GM19239 (cell line): ENCODE data around the gene ERRFI1.

Experiments used
- DNase-seq: peaks from one replicate; pipeline ENCODE4 v3.0.0; 2011; ENCODE audit warnings: low spot score; ENCODE audit not compliant: insufficient read length
- FAIRE-seq: peaks from 2 replicates; lab custom pipeline; 2011; peaks lifted over from hg19 to GRCh38; lab: Jason Lieb, UNC

The ERRFI1 gene

GRCh38 chr1:8046391-8046790 is 20.3 kb upstream of the ERRFI1 start:
- DNase-seq (no peak), FAIRE-seq (no peak)

DNA sequence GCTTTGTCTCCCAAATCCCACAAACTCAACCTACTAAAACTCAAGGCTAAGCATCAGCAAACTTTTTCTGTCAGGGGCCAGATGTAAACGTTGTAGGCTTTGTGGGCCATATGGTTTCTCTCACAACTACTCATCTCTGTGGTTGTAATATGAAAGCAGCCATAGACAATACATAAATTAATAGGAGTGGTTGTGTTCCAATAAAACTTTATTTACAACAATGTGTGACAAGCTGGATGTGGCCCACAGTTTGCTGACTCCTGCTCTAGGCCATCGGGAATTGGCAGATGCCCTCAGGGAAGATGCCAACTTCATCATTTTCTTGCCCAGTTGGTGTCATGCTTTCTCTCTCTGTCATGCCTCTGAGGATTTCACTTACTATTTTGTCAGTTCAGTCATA is 17.5 kb upstream of the ERRFI1 start:
- DNase-seq: no peak
- no peak for FAIRE-seq

DNA sequence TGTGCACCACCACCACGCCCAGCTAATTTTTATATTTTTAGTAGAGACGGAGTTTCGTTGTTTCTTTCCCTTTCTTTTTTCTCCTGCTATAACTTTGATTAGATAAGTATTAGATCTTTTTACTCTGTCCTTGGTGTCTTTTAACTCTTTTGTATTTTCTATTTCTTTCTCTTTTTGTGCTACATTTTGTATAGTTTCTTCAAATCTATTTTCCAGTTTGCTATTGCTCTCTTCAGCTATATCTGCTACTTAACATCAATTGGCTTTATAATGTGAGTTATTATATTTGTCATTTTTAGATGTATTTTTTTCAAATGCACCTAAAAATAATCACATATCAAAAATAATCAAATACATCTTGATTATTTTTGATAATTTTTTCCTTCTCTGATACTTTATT is 16.0 kb upstream of the ERRFI1 start:
- FAIRE-seq (no peak), DNase-seq (no peak)

DNA sequence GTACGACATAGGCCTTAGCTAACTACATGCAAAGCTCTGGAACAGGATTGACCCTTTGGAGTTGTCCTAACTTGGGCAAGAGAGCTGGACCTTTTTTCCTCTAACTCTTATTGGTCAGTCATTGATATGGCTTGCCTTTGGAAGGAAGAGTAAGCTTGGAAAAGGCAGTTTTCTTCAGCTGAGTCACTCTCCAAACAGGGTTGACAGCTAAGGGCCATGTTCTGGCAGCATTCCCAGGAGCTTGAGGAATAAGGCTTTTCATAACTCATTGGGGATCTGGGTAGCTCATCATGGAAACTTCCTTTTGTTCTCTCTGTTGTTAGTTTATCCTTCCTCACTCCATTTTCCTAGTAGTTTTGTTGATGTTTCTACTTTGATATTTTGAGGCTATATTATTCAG is 14.5 kb upstream of the ERRFI1 start:
- FAIRE-seq: no peak
- DNase-seq: no peak

- DNase-seq: no peak
Observed at GRCh38 chr1:8039071-8039470, 13.0 kb upstream of the ERRFI1 start.

DNA sequence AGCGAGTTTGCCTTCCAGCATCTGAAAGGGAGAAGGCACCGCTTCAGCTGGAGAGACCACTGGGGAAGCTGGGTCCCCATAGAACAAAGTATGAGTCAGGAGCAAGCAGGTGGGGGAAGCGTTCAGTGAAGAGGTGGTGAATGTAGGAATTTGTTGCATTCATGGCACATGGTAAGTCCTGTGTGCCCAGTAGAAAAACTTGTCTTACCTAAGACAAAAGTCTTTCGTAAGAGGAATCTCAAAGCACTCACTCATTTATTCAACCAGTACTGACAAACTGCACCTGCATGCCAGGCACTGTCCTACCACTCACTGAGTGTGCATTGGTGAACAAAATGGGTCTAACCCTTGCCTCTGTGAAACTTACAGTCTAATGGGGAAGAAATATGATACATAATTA is 9.2 kb upstream of the ERRFI1 start:
- DNase-seq (no peak), FAIRE-seq (no peak)

More at GRCh38 chr1:8039071-8039470, 13.0 kb upstream of the ERRFI1 start:
- FAIRE-seq: no peak

- DNase-seq (no peak), FAIRE-seq (no peak)
Observed at GRCh38 chr1:8033322-8033721, 7.2 kb upstream of the ERRFI1 start.

DNA sequence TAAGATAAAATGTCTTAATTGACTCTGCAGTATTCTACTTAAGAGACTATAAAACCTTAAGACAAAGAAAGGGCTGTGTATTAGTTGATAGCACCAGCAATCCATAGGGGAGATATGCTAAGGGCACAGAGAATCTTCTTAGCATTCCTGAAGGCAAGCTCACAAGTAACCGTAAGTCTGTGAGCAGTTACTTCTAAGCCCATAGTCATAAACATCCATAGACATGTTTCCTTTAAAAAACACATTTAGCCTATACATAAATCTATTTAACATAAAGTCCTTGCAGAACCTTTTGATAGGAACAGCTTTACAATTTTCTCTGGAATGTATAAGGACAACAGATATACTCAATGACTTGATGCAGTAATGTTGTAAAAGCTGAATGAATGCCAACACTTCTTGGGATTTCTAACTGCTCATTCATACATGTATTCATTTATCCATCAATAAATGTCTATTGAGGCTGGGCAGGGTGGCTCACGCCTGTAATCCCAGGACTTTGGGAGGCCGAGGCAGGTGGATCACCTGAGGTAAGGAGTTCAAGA is 6.3 kb upstream of the ERRFI1 start:
- FAIRE-seq (no peak), DNase-seq (no peak)

GRCh38 chr1:8031176-8031785 is 5.2 kb upstream of the ERRFI1 start:
- DNase-seq: no peak
- no peak for FAIRE-seq

DNA sequence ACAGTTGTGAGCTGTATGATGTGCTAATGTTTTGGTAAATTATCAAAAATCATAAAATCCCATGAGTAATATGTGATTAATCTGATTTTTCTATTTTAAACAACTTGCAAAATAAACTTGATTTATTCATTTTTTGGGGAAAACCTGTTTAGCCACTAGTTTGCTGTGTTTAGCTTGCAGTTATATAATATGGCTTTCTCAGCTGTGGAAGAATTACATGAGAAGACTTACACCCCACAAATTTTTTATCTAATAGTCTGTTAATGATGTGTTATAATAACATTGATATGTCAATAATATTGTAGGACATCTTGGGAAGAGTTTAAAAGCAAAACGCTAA is 2.4 kb upstream of the ERRFI1 start:
- DNase-seq (no peak), FAIRE-seq (no peak)

GRCh38 chr1:8027748-8028570 is 1.9 kb upstream of the ERRFI1 start:
- no peak for FAIRE-seq
- DNase-seq: no peak

- FAIRE-seq (no peak), DNase-seq (no peak)
Observed at GRCh38 chr1:8026976-8027747, 1.1 kb upstream of the ERRFI1 start.

GRCh38 chr1:8025671-8026144 is 401 bp downstream of the ERRFI1 start:
- DNase-seq: no peak
- no peak for FAIRE-seq

DNA sequence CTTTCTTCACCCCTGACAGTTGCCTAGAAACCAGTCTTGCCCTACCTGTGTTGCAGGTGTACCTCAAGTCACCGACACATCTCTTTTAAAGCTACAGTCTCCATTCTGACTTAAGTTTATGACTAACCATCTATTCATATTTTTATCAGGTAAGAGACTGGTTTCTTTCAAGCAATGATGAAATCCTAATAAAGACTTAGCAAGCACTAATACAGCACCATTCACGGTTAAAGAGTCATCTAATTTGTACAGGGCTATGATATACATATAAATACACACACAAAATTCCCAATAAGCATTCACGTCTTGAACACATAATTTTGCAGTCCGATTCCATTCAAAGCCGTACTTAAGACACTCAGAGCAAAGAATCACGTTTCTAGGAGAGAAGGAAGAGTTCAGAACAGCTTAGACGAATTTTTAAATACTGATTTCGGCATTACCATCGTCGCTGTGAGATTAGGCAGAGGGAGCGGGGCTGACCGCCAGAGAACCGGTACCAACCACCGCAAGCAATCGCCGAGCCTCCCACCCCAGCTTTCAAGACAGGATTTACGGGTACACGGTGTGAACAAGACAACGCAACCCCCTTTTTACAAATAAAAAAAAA is 943 bp downstream of the ERRFI1 start:
- no peak for FAIRE-seq
- DNase-seq: no peak

GRCh38 chr1:8024329-8024728 is 1.8 kb downstream of the ERRFI1 start:
- no peak for FAIRE-seq
- no peak for DNase-seq

- FAIRE-seq: no peak
Observed at GRCh38 chr1:8023995-8024313, 2.2 kb downstream of the ERRFI1 start.

DNA sequence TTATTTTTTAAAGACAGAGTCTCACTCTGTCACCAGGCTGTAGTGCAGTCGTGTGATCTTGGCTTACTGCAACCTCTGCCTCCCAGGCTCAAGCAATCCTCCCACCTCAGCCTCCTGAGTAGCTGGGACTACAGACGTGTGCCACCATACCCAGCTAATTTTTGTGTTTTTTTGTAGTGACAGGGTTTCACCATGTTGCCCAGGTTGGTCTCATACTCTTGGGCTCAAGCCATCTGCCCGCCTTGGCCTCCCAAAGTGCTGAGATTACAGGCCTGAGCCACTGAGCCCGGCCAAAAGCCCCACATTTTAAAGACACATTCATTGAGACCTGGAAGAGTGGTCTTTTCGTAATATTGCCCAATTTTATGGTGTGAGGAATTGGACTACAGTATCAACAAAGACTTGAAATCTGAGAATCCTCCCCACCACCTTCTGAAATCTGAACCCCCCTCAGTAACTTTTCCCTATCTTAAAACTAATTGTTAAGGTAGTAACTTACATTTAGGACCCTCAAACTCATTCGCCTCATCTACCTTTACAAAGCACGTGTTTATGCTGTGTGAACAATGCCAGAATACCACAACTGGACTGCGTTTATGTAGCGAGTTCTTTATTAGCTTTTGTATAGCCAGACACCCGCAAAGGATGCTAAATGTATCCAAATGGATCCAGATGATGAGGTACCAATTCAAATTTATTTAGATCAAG is 2.7 kb downstream of the ERRFI1 start:
- DNase-seq (no peak), FAIRE-seq (no peak)

More at GRCh38 chr1:8023995-8024313, 2.2 kb downstream of the ERRFI1 start:
- no peak for DNase-seq

DNA sequence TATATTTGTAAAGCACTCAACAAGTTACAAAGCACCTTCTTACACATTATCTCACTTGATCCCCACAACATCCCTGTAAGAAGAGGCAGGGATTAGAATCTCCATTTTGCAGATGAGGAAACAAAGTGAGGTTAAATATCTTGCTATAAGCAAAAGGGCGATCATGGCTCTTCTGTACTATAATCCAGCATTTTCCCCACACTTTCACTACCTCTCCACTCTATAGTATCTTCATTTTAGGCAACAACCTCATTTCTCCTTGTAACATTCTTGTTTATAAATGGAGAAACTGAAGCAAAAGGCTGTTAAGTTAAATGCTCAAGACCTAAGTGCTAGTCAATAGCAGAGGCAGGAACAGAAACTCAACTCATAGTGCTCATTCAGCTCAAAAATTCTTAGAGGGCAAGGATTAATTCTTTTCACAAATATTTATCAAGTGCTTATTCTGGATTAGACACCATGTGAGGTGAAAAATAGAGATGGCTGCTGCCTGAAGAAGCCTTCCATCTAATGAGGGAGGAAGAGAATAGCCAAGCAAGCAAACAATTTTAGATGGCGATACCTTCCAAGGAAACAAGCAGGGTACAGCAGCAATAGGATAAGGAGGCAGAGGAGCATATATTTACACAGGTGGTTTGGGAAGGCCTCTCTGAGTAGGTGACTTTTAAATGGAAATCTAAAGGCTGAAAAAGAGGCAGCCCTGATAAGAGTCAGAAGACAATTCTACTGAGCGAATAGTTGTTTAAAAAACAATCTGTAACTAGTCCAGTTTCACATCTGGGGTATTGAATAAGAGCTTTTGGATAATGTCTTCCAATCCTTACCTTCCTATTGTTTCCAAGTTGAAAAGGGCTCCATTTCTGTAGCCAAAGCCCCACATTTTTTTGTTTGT is 3.5 kb downstream of the ERRFI1 start:
- DNase-seq (no peak), FAIRE-seq (no peak)

DNA sequence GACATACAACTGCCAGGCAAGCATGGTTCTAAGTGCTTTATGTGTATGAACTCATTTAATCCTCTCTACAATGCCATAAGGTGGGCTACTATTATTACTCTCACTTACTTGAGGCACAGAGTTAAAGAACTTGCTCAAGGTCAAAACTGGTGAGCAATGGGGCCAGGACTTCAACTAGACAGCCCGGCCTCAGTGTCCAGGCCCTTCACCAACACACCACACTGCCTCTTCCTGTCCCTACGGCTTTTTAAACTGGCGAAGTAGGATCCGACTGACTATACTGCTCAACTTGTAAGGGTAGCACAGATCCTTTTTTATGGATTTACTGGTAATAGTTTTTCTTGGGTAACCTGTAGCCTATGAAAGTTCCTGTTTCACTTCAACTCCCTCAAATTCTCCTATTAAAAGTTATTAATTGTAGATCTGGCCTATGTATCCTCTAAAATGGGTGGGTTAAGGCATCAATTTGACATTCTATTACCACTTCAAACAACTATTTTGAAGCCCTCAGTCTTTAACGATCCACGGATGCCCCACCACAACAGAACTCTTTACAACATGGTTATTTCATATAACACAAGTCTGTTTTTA is 4.3 kb downstream of the ERRFI1 start:
- no peak for DNase-seq
- FAIRE-seq: no peak
